Measurements from ENCODE around the gene ZFPM1.
"Not testable (repeated sequence)": the region's sequence is repeated elsewhere in the genome, so short reads cannot be mapped to it uniquely, and the experiment has no call there.

GRCh38 chr16:88410297-88410968 lies 42.6 kb upstream of the ZFPM1 start:
- TF ChIP-seq CTCF, POLR2AphosphoS5, POLR2A, EP300 (IDR thresholded peaks at IDR 0.05): not testable (repeated sequence)

Data from suprapubic skin (tissue), 4 donors.